Ishikawa (cell line): ENCODE results near the gene LRTM2.

Experiments
- RAD21 ChIP-seq: IDR thresholded peaks from 2 replicates; pipeline ENCODE4 v1.6.1; 2012; ENCODE audit warnings: low read depth
- TAF1 ChIP-seq: IDR thresholded peaks from 2 replicates; pipeline ENCODE4 v1.6.1; 2012; ENCODE audit warnings: low read depth, mild to moderate bottlenecking
- TEAD4 ChIP-seq: IDR thresholded peaks from 2 replicates; pipeline ENCODE4 v1.6.1; 2012

DNA sequence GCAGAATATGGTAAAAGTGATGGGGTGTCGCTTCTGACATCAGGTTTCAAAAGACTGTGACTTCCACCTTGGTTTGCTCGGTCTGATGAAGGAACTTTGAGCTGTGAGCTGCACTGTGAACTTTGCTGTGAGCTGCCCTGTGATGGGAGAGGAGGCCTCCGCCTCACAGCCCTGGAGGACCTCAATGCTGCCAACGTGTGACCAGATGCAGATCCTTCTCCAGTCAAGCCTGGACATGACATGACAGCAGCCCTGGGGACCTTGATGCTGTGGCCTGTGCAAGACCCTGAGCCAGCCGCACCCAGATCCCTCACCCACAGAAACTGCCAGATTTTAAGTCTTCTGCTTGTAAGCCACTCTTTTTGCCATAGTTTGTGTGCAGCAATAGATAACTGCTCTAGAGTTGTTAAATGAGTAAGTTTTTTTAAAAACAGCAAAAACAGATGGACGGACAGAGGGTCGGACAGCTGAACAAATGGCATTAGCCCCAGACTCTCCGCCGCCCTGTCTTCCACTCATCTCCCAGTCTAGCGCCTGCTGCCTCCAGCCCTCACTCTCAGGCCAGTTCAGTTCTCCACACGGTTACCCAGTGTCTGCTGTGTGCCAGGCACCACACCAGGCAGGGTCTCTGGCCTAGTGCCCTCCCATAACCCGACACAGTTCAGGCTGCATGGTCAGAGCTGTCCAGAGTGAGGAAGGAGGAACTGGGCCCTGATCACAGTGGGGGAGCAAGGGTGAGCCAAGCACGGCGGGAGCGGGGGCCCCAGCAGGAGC lies 13.1 kb upstream of the LRTM2 start:
- TF ChIP-seq TEAD4: no peak
- no peak for TF ChIP-seq RAD21
- TF ChIP-seq TAF1: no peak
